Measurements from ENCODE around the gene CIZ1.

The CIZ1 gene

DNA sequence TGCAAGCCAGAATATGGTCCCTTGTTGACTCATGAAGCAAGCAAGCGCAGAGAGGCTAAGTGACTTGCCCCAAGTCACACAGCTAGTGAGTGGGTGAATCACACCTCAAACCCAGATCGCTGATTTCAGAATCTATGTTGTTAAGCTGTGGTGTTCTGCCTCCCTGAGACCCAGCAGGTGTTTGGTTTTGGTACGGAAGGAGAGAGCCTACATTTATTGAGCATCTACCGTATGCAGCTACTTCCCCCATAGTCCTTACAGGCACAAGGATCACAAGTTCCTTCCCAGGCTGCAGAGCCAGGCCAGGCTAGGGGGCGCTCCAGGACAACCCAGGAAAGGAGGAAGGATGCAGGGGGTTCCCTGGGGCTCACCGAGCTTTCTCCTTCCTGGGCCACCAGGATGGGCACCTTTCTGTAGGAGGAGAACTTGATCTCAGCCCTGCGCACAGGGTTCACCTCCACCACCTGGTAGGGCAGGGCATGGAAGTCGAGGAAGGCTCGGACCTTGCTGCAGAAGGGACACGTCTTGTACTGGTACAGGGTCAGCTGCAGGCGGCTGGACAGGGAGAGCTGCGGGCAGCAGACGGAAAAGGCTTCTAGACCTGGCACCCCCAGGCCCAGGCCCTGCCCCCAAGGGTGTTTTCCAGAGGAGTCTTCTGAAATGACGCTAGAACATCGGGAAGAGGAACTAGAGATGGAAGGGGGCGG is 66.3 kb downstream of the CIZ1 start:
- no peak for DNase-seq (ENCODE audit: low spot score)

GRCh38 chr9:128124451-128124850 is 66.9 kb downstream of the CIZ1 start:
- no peak for DNase-seq (ENCODE audit: low spot score)

DNA sequence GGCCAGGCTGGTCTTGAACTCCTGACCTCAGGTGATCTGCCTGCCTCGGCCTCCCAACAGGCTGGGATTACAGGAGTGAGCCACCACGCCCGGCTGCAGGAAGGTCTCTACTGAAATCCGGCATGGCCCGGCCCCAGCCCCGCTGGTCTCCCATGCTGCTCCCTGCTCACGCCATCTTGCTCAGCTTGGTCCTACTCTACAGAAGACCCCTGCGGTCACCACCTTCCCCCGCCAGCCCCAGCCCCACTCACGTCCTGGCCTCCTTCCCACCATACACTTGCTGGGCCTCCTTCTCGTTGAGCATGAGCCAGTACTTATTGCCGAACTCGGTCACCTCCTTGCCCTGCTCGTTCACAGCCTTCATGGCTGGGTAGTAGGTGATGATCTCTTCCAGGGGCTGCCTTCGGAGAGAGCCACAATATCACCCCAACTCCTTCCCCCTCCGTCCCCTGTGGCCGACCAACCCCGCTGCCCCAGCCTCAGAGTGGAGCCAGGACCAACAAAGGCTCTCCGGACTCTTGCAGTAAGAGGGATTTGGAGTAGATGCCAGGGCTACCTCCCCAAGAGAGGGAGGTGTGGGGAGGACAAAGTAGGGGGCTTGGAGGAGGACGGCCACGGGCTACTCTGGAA is 67.8 kb downstream of the CIZ1 start:
- DNase-seq (ENCODE audit: low spot score) = no peak

GRCh38 chr9:128122809-128123175 is 68.6 kb downstream of the CIZ1 start:
- no peak for DNase-seq (ENCODE audit: low spot score)

- DNase-seq (ENCODE audit: low spot score) = no peak
These were observed 69.2 kb downstream of the CIZ1 start for GRCh38 chr9:128121924-128122808.

DNA sequence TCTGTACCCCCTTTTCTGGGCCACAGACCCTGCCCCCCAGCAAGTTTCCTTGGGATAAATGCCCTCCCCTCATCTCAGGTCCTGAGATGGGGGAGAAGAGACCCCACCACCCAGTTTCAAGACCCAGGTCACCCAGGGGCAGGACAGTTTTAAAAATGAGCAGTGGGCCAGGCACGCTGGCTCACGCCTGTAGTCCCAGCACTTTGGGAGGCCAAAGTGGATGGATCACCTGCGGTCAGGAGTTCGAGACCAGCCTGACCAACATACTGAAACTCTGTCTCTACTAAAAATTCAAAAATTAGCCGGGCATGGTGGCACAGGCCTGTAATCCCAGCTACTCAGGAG is 69.9 kb downstream of the CIZ1 start:
- DNase-seq (ENCODE audit: low spot score) = no peak

DNA sequence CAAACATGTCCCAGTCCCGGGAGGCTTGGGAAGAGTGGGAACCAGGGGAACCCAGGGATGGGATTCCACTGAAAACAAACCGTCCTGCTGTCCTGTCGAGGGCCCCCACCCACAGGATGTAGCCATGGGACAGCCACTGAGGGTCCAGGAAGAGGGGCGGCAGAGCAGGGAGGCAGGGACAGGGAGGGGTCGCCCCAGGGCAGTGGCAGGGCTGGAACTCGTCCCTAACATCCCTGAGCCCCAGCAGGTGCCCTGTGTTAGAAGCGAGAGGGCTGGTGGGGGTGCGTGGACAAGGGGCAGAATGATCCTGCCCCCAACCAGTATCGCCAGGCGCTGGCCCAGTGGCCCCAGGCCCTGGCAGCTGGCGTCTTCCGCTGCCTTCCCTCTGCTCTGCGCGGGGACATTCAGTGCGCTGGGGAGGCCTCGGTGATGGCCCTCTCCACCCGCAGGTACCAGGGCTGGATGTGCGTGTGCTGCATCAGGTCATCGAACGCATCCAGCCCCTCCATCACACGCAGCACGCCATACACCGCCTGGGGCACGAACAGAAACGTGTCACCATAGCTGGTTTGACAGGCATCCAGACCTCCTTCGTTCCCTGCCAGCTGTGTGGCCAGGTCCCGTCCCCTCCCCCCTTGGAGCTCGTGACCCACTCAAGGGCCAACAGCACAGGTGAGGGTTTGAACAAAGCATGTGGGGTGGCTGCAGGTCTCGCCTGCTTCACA is 70.5 kb downstream of the CIZ1 start:
- no peak for DNase-seq (ENCODE audit: low spot score)

GRCh38 chr9:128120061-128120740 is 71.2 kb downstream of the CIZ1 start:
- no peak for DNase-seq (ENCODE audit: low spot score)

DNA sequence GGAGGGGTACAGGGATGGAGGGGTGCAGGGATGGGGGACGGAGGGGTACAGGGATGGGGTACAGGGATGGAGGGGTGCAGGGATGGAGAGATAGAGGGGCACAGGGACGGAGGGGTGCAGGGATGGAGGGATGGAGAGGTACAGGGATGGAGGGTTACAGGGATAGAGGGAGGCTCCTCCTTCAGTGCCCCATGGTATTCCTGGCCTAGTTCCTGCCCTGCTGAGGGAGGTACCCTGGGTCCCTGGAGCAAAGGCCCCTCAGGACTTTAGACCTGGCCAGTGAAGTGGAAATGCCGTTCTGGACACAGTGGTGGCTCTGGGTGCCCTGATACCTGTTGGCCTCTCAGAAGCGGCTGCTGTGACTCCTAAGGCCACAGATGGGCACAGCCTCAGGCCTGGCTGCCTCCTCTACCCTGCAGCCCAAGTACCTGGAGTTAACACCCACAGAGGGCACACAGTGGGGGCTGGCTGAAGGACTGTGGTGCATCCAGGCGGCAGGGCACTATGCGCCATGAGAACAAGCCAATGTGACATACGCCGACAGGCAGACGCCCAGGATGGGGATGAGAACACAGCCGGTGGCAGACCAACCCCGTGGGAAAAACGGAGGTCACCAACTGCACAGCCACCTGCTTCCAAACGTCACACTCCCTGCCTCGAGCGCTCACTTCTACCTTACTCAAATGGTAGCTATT is 72.3 kb downstream of the CIZ1 start:
- no peak for DNase-seq (ENCODE audit: low spot score)

GRCh38 chr9:128118472-128118857 is 72.9 kb downstream of the CIZ1 start:
- no peak for DNase-seq (ENCODE audit: low spot score)

GRCh38 chr9:128117613-128118471 is 73.5 kb downstream of the CIZ1 start:
- peak; percentile 86 for DNase-seq (ENCODE audit: low spot score)

DNA sequence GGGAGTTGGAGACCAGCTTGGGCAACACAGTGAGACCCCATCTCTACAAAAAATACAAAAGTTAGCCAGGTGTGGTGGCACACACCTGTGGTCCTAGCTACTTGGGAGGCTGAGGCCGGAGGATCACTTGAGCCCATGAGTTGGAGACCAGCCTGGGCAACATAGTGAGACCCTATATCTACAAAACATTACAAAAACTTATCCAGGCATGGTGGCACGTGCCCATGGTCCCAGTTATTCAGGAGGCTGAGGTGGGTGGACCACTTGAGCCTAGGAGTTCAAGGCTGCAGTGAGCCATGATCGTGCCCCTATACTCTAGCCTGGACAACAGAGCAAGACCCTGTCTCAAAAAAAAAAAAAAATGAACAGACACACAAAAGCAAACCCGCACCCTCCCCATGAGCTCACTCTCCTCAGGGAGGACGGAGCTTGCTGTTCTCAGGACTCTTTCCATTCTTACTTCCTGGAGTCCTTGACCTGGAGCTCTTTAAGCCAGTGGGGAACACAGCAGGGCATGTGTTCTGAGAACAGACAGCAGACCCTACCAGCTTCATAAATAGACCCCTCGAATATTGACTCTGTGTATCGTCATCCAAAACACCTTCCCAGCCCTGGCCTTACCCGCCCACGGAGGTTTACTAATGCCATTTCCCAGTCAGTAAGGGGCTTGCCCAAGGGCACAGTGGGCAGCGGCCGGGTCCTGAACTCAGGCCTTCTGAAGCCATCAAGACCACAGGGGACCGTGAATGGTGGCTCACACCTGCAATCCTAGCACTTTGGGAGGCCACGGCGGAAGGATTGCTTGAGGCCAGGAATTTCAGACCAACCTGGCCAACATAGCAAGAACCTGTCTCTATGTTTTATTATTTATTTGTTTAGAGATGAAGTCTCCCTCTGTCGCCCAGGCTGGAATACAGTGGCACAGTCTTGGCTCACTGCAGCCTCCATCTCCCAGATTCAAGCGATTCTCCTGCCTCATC is 75.0 kb downstream of the CIZ1 start:
- no peak for DNase-seq (ENCODE audit: low spot score)
